GM19372 (cell line): ENCODE results near the gene AKTIP.

Experiments used
- ATAC-seq: cut with Tn5 transposase; IDR thresholded peaks from one replicate; pipeline ENCODE4 v1.9.1; 2021; ENCODE audit warnings: mild to moderate bottlenecking, low read depth, moderate library complexity; ENCODE audit not compliant: unreplicated experiment

Gene AKTIP

DNA sequence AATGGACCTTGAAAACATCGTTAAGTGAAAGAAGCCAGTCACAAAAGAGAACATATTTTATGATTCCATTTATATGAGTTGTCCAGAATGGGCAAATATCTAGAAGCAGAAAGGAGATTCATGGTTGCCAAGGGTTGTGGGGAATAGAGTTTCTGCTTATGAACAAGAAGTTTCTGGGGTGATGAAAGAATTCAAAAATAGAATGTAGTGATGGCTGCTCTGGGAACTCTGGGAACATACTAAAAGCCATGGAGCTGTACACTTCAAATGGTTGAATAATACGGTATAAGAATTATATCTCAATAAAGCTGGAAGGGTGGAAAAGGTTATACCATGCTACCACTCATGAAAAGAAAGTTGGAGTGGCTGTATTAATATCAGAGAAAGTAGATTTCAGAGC lies 18.5 kb downstream of the AKTIP start:
- no peak for ATAC-seq

DNA sequence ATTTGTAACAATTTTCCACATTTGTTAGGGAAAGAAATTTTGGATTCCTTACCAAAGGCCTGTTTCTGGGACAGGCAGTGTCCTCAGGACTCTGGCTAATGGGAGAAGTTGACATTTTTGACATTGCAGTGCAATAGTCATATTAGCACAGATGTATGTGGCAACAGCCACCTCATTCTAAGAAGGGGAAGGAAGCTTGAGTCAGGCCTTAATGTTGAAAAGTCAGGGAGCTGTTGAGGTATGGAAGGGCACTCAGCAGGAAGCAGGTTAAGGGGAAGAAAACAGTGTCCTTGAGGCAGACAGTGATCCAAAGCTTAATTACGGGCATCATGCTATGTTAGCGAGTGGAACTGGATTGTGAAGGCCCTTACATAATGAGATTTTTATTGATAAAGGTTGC lies 20.9 kb downstream of the AKTIP start:
- no peak for ATAC-seq

DNA sequence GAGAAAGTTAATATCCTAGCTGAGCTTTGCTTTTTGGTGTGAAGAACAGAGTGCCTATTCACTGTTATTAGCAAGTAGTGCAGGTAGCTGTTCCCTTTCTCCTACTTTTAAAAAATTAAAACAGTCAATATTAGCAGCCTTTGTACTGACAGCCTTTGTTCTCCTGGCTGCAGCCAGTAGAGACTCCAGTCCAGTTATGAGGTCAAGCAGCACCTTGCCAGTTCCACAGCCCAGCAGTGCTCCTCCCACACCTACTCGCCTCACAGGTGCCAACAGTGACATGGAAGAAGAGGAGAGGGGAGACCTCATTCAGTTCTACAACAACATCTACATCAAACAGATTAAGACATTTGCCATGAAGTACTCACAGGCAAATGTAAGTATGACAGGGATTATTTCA lies 22.6 kb downstream of the AKTIP start:
- no peak for ATAC-seq

DNA sequence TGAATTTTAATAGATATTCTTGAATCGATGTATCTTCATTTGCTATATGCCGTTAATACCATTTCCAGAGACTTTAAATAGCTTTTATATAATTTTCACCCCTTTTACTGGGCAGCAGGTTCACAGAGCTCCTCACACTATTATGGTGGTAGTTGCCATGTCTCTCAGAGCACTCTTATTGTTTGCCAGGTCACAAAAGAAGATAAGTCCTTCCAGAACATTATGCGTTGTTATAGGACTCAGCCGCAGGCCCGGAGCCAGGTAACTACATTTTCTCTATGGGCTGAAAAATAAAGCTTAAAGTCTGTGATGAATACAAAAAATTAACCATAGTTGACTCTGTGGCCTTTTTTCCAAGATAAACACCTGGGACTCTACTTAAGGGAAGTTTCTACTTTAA lies 24.0 kb downstream of the AKTIP start:
- no peak for ATAC-seq

DNA sequence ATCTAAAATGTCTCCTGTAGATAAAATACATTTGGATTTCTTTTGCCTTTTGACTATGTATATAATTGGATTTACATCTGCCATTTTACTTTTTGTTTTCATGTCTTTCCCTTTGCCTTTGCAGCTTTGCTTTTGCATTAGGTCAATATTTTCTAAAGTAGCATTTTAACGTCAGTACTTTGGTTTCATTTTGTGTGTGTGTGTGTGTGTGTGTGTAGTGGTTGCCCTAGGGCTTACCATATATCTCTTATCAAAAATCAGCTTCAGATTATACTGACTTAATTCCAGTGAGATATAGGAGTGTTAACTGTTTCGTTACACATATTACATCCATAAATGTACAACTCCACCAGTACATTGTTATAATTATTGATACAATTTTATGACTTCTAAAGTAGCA lies 26.1 kb downstream of the AKTIP start:
- ATAC-seq: no peak

DNA sequence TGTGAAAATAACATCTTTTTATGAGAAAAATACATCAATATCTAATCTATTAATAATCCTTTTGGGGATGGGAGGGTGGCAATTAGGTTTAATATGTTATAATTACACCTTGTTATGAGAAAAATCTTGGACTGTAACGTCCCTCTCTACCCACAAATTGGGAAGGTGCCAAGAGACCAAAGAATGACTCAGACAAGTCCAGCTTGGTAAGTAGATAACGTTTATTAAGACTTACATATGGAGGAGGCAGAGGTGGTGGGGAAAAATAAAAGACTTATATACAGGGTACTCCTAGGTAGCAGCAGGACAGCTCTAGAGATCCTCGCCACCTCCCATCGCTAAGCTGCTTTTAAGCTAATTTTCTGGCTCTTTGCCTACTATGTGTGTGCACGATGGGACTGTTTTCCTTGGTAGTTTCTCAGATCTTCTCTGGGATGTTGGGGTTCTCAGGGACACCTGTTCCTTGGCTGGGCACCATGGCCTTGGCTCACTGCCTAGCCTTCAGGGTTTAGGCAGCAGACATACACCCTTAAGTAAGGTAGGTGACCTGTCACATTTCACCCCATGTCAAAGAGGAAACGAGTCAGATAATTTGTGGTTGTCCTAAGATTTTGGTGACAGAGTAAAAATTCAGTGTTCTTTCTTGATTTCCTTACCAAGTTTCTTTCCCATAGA lies 37.3 kb downstream of the AKTIP start:
- ATAC-seq: no peak

DNA sequence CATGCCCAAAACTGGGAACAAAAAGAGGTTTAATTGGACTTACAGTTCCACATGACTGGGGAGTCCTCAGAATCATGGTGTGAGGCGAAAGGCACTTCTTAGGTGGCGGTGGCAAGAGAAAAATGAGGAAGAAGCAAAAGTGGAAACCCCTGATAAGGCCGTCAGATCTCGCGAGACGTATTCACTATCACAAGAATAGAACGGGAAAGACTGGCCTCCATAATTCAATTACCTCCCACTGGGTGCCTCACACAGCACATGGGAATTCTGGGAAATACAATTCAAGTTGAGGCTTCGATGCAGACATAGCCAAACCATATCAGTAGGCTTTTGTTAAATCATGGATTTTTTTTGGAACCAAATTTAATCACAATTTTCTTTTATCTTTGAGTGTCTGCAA lies 44.4 kb downstream of the AKTIP start:
- no peak for ATAC-seq

DNA sequence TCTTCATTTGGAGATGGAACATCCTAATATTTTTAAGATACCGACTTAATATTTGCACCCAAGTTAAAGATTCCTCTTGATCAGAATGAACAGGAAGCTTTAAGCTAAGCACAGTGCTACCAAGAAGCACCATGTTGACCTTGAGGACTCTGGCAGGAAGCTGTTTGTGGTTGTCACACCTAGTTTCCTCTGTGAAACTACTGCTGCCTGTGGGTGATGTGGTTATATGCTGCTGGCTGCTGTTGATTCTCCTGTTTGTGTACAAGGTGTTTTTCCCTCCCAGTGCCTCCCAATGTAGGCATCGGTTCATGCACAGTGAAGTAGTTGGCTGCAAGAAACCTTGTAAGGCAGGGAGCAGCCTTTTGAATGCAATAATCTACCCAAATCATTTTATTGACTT lies 45.3 kb downstream of the AKTIP start:
- peak; percentile 99 for ATAC-seq

DNA sequence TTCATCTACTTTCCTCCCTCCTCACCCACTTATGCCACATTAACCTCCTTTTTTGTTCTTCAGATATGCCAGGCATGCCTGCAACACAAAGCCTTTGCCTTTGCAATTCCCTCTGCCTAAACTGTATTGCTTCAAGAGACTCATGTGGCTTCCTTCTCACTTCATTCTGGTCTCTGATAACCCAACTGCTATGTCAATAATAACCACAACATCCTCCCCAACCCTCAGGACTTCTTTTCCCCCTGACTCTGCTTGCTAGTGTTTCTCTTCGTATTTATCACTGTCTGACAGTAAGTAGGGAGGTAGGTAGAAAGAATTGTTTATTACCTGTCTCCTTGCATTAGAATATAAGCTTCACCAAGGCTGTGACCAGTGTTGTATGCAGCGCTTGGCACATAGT lies 46.4 kb downstream of the AKTIP start:
- ATAC-seq: no peak

DNA sequence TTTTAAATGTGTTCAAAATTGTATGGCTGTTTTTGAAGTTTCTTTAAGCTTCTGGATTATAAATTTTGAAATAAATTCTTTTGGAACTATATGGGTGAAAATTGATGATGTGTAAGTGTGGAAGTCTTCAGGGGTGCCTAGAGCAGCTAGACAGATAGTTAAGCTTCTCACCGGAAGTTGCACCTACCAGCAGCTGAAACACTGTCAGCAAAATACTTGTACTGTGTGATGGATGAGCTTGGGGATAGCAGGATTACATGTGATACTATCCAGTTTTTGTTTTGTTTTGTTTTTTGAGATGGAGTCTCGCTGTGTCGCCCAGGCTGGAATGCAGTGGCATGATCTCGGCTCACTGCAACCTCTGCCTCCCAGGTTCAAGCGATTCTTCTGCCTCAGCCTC lies 49.1 kb downstream of the AKTIP start:
- no peak for ATAC-seq

DNA sequence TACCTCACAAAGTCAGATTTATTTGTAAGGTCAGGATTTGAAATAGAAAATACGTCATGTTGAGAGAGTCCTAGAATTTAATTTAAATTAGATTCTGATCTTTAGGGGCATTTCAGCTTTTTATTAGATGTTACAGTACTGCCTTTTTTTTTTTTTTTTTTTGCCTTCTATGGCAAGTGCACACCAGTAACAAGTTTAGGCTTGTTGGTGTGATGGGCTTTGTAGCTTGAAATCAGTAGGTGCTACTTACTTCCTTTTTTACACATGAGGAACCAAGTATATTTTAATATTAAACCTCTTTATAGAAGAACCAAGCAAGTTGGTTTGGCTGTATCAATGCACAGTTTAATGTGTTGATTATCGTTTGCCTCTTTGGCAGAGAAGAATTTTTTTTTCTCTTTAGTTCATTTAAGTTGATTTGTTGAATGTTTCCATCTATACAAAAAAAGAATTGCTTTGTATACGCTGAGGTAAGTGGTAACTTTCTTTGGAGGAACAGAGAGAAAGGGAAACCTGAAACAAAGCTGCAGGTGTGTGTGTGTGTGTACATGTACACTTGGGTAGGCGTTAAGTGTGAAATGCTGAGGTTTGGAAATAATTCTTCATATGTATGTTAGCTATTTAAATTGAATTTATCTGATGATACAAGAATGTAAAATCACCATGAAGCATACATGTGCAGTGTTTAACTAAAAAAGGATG lies 53.0 kb downstream of the AKTIP start:
- no peak for ATAC-seq

DNA sequence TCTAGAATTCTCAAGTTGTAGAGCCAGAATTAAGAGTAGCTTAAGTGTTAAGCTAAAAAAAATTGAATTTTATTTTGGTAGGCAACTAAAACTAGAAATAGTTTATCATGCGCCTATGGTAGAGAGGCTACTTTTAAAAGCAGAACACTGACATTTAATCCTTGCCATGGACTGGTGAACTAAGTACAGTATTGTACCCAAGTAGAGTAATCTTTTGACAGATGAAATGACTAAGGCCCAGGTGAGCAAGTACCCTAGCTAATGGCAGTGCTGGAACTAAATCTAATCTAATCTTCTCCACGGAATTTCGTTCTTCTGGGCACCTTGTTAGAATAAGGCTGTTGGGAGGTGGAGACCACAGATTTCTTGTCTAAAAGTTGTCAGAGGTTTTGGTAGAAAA lies 56.9 kb downstream of the AKTIP start:
- ATAC-seq: no peak

DNA sequence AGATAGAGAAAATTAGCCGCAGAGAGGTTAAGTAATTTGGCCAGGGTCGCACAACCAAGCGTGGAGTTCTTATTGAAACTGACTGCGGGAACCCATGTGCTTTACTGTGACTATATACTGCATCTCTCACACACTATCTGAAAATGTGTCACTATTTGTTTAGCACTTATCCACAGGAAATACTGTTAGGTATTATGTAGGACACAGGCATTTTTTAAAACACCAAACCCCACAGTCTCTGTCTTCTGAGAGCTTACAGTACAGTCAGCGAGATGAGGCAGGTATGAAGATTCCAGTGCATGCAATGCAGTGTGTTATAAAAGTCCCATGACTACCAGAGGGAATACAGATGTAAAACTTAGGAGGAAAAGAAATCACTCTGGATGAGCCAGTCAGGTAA lies 57.5 kb downstream of the AKTIP start:
- no peak for ATAC-seq
